GM19043 (cell line): ENCODE data around the gene ZBTB2.

ENCODE experiments used
- ATAC-seq: cut with Tn5 transposase; IDR thresholded peaks from one replicate; pipeline ENCODE4 v1.9.1; 2021; ENCODE audit warnings: low read depth; ENCODE audit not compliant: unreplicated experiment

ZBTB2 gene, protein sequence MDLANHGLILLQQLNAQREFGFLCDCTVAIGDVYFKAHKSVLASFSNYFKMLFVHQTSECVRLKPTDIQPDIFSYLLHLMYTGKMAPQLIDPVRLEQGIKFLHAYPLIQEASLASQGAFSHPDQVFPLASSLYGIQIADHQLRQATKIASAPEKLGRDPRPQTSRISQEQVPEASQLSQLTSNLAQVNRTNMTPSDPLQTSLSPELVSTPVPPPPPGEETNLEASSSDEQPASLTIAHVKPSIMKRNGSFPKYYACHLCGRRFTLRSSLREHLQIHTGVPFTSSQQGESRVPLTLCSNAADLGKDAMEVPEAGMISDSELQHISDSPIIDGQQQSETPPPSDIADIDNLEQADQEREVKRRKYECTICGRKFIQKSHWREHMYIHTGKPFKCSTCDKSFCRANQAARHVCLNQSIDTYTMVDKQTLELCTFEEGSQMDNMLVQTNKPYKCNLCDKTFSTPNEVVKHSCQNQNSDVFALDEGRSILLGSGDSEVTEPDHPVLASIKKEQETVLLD

DNA sequence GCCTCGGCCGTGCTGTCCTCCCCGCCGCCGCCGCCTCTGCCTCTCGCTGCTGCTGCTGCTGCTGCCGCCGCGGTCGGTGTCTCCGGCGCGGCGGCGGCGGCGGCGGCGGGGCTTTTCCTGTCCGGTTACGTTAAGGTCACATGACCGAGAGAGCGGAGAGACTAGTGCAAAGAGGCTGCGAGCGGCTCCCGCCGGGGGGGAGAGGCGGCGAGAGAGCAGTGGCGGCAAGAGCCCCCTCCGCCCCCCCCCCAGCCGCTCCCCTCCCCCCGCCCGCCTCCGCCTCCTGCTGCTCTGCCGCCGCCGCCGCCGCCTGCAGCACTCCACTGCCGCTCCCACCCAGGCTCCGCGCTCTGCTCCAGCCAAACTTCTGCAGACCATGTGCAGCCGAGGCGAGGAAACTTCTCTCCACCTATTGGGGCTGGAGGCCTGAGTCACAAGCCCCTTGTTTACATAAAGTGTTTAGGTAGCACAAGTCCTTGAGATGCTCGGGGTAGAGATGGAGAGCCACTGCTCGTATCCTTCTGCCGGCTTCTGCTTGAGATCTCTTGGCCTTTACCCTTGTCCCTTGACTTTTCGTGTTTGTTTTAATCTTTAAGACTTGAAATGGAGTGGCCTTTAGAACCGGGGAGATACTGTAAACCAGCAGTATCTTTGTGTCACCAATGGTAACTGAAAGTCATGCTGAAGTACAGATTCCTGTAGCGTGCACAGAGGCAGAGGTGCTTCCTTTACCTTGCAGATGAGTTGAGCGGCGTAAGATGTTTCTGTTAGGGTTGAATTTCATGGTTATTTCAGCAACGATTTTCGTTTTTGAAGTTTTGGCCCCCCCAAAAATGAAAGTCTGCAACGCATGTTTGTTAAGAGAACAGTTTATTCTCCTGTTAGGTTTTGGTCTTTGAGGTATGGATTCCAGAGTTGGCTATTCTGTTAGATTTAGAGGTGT lies at the start of gene ZBTB2:
Gene ZBTB2, minus strand, starts transcription at position 89 of the 943 bp plus-strand sequence. CDS start 17,922 bp downstream, outside the sequence.
- ATAC-seq = peak; percentile 8

DNA sequence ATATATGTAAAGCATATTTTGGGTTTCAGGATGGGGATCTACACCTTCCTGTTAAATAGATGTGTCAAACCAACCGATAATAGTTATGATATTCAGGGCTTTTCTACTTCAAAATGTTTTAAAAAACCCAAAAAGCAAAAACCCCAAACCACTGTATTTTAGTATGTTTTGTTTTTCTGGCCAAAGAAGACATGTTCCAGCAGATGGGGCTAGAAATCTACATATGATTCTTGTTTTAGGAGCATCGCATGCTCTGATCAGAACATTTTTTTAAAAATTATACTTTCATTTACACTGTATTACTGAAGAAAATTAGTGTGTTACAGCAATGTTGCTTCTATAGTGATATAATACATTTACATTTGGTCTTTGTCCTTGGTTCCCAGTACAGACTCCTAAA lies 49.6 kb upstream of the ZBTB2 start:
- no peak for ATAC-seq

- ATAC-seq = no peak
Measured at GRCh38 chr6:151440498-151440897, 49.1 kb upstream of the ZBTB2 start.

GRCh38 chr6:151437401-151437800 lies 46.0 kb upstream of the ZBTB2 start:
- no peak for ATAC-seq

DNA sequence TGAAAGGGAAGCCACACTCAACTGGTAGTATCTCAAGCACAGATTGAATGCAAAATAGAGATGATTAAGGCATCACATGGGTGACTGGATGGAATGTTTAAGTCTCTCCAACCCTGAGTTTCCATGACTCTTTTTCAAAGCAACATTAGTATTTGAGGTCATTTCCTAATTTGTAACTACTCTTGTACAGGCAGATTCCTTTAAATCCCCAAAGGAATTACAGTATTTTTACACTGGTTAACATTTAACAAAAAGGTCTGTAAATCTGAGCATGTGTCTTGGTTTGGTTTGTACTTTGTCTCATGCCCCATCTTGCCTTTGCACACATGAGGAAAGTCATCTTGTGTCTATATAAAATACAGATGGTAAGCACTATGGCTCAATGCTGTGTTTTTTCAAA lies 45.4 kb upstream of the ZBTB2 start:
- ATAC-seq = no peak

DNA sequence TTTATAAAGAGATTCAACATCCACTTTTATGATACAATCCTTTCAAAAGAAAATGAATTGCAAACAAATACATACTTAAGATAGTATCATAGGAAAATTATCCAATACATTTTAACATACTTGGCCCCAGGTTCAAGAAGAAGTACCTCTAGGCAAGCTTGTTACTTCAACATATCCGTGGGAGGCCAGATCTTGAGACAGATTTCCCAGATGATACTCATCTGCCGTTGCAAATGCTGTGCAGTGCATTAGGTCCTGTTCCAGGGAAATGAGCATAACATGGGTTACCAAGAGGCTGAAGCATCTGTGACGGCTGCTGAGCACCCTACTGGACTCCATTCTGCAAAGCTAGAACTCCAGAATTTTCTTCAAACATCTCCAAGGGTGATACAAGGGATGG lies 44.9 kb upstream of the ZBTB2 start:
- no peak for ATAC-seq

GRCh38 chr6:151434369-151434768 lies 43.0 kb upstream of the ZBTB2 start:
- ATAC-seq = no peak

DNA sequence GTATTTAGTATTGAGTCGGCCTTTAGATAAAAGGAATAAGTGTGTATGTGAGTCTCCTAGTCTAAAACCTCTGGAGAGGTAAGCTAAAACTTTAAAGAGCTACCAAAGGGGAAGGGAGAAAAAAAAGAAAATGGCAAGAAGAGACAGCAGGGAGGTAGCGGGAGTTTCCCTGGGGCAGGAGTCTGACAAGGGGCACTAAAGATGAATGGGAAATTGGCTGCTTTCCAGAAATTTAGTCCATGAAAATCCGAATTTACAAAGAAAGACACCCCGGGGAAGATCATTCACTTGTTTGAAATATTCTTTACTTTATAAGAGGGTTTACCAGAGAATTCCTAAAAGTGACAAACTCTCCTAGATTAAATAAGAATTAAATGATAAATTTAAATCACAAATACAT lies 41.3 kb upstream of the ZBTB2 start:
- no peak for ATAC-seq

GRCh38 chr6:151431337-151431736 lies 40.0 kb upstream of the ZBTB2 start:
- no peak for ATAC-seq

DNA sequence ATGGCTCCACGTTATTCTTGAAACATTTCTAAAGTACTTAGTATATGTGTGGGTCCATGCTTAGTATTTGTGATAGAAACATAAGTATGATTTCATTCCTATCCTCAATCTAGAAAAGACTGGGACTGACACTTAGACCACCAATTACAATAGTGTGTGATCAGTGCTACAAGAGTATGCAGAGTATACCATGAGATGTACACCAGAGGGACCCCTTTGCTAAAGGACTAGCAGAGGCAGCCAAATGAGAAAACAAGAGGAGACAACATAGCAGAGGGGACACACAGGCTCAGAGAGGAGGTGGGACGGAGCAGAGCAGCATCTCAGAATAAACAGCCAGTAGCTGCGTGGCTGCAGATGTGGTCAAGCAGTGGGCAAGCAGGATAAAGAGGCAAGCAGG lies 39.5 kb upstream of the ZBTB2 start:
- ATAC-seq = no peak

- no peak for ATAC-seq
Measured at GRCh38 chr6:151428093-151428735, 36.9 kb upstream of the ZBTB2 start.

GRCh38 chr6:151425561-151425960 lies 34.2 kb upstream of the ZBTB2 start:
- ATAC-seq = no peak

DNA sequence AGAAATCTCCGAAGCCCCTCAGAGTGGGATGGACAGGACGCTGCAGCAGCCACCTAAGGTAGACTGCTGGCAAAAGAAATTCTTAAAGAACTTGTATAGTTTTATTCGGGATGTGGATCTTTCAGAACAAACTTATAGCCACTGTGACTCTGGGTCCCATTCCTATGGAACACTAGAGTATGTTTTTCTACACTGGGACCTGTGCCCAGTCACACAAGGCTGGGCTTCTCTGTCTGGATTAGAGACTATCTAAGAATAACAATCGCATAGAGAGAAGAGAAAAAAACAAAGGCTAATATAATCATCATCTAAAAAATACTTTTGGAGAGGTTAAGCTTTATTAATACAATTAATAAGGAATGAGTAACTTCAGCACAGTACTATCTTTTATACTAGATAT lies 31.6 kb upstream of the ZBTB2 start:
- no peak for ATAC-seq

- ATAC-seq = no peak
Measured at GRCh38 chr6:151417477-151417876, 26.1 kb upstream of the ZBTB2 start.

DNA sequence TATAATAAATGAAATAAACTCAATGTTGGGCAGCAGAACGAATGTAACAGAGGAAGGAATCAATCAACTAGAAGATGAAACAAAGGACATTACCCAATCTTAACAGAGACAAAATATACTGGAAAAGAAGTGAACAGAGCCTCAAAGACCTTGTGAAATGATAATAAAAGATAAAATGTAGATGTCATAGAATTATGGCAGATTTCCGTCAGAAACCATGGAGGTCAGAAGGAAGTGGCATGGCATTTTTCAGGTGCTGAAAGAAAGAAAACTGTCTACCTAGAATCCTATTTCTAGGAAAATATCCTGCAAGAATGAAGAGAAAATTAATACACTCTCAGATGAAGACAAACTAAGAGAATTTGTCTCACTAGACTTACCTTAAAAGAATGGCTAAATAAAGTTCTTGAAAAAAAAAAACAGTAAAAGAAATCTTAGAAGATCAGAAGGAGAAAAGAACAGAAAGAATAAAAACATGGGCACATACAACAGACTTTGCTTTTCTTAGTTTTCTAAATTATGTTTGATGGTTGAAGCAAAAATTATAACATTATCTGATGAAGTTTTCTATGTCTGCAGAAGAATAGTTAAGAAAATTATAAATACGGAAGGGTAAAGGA lies 23.4 kb upstream of the ZBTB2 start:
- ATAC-seq = no peak

DNA sequence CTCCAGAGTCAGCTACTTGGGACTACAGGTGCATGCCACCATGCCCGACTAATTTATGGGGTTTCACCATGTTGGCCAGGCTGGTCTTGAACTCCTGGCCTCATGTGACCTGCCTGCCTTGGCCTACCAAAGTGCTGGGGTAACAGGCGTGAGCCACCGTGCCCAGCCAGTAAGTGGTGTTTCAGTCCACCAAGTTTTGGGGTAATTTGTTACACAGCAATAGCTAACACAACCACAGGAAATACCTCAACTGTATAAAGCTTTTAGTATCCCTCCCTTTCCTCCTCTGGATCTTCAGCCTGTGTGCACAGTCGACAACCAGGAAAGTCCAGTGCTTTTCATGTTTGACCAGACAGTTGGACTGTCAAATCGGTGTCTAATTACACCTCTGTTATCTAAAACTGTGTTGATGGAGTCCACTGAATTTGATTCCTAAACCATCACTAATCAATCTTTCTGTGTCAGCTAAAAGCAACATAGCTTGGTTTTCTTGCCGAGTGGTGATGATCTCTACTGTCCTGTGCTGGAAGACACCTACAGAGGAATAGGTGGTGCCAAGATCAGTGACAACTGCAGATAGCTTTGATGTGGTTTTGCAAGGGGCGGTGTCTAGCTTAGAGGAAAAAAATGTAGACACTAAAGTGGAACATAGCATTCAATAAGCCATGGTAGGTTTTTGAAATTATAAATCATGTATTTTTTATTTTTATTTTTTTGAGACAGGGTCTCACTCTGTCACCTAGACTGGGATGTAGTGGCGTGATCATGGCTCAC lies 22.2 kb upstream of the ZBTB2 start:
- no peak for ATAC-seq

- ATAC-seq = no peak
Measured at GRCh38 chr6:151412909-151413308, 21.6 kb upstream of the ZBTB2 start.

- no peak for ATAC-seq
Measured at GRCh38 chr6:151409679-151410078, 18.3 kb upstream of the ZBTB2 start.

- peak; percentile 59 for ATAC-seq
Measured at GRCh38 chr6:151409260-151409659, 17.9 kb upstream of the ZBTB2 start.

DNA sequence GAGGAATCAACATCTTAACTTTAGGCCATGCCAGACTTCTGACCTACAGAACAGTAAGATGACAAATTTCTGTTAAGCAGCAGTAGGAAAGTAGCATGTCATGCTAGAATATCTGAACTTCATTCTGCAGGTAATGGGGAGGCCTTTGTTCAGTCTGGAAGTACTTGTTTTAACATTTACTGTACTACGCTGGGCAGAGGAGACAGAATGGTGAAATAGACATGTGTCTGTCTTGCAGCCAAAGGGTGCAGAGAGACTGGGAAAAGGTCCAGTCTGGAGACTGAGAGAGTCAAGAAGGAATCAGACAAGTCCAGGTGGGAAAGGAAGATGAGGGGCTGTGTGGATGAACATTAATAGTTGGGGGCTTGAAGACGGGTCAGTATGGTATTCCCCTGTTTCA lies 17.5 kb upstream of the ZBTB2 start:
- no peak for ATAC-seq
